D341Med (cell line): ENCODE results near the gene PITX1.

Source experiments
- DNase-seq: peaks from one replicate; pipeline ENCODE4 v3.0.0; 2012; ENCODE audit warnings: low spot score

PITX1 gene

DNA sequence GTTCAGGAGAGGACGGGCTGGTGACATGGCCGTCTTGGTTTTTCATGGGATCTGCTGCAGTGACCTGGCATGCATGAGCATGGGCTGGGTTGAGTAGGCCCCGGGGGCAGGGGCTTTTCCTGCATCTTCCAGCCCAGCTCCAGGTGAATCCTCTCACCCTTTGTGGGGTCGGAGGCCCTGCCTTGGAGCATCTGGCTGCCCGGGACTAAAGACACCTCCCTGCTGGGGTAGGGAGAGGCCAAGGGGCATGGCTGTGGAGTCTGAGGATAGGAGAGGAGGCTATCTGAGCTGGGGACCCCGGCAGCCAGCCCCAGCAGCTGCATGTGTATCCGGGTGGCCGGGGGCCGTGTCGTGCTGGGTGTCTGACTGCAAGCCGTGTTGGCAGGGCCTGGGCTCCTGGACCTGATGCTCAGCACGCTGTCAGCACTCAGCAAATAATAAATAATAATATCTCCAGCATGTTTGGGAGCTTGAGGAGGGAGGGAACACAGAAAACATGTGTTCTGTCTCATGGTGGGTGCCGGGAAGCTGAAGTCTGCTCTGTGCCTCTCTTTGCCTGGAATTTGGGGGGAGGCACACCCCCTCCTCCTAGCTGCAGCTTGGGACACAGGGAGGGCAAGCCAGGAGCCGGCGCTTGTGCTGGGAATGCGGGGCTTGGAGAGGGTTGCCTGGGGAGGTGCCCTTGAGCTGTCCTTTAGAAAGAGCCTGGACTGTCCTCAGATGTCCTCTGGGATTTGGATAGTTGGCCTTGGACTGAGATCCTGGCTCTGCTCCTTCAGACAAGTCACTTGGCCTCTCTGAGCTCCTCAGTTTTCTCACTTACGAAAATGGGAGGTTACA, 28.4 kb upstream of the PITX1 start:
- no peak for DNase-seq

DNA sequence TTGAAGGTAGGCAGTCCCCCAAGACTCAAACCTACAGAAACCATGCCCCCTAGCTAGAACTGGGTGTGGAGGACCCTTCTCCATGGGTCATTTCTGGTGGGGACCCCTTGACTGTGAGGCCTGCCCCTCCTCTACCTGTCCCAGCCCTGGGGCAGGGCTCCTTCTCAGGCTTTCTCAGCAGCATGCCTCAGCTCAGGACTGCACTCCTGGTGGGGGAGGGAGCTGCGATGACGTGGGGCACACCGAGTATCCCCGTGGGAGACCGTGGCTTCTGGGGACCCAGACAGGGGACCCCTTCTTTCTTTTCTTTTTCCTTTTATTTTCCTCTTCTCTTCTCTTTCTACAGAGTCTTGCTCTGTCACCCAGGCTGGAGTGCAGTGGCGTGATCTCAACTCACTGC, 27.0 kb upstream of the PITX1 start:
- DNase-seq: no peak

DNA sequence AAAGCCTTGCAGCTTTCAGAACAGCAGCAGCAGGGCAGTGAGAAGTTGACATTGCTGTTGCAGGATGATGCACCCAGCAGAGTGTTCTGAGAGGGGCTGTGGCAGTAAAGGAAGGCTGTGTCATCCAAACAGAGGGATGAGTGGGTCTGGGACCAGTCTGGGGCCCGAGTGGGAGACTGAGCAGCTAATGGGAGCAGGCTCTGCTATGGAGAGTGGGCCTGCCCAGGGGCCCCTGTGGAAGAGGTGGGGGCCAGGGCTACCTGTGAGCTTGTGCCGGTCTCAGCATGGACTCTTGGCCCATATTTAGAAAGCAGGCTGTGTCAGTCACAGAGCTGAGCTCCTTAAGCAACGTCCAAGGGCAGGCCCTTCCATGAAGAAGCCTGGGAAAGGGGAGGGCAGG, 26.0 kb upstream of the PITX1 start:
- no peak for DNase-seq

DNA sequence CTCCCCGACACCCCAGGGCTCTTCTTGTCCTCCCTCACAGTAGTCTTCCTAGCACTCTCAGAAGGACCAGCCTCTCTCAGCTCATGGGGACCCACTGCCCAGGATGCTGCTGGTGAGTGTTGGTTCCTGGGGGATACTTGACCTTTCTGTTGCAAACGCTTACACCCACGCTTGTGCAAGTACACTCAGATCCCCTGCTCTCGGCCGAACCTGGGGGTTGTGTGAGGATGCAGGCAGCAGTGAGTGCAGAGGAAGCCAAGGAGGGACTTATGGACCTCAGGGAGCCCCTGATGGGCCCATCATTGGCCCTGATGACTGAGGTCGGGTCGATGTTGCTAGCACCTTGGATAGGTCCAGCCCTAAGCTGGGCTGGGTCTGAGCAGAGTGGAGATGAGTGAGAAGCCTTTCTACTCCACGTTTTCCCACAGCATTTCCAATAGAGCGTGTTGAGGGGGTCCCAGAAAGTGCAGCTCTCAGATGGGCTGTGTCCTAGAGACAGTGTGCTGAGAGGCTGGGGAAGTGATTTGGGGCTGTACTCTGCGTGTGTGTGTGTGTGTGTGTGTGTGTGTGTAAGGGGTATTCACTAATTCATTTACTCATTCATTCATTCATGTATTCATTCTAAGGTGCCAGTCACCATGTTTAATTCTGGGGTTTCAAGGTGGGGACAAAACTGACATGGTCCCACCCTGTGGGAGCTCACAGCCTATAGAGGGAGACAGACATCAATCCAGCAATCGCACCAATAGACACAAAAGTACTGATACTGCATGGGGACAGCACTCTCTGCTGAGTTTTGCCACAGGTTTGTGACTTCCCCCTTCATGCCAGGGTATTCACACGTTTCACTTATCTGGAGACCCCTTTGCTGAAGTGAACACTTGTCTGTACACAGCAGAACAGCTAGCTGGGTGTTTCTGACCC, 25.2 kb upstream of the PITX1 start:
- DNase-seq: no peak

DNA sequence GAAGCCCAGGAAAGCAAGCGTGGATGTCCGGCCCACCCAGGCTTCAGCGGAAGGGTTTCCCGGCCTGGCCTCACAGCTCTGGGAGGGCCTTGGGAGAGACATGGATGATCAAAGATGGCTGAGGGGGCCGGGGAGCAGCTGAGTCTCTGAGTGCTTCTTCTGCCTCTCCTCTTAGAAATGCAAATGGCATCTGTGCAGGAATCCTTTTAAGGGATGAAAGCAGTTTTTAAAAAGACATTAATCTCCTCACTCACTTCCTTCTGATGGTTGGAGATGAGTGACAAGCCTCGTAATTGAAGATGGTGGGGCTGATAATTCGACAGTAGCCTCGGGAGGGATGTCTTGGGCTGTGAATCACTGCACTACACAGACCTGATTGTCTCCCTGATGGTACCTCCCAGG, 24.3 kb upstream of the PITX1 start:
- no peak for DNase-seq

DNA sequence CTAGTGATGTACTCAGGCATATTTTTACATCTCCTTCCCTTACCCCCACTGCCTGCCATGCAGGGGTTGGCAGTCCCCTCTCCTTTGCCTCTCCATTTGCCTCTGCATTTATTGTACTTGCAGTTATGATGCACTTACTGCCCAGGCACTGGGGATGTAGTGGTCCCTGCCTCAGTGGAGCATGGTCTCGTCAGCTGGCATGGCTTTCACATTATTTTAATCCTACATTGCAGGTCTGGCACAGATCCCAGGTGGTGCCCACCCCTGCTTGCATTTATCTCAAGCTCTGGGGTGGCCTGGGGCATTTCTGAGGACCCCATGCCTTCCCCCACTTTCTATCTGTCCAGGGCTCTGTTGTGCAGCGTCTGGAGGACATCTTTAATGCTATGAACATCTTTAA, 23.2 kb upstream of the PITX1 start:
- DNase-seq: no peak

DNA sequence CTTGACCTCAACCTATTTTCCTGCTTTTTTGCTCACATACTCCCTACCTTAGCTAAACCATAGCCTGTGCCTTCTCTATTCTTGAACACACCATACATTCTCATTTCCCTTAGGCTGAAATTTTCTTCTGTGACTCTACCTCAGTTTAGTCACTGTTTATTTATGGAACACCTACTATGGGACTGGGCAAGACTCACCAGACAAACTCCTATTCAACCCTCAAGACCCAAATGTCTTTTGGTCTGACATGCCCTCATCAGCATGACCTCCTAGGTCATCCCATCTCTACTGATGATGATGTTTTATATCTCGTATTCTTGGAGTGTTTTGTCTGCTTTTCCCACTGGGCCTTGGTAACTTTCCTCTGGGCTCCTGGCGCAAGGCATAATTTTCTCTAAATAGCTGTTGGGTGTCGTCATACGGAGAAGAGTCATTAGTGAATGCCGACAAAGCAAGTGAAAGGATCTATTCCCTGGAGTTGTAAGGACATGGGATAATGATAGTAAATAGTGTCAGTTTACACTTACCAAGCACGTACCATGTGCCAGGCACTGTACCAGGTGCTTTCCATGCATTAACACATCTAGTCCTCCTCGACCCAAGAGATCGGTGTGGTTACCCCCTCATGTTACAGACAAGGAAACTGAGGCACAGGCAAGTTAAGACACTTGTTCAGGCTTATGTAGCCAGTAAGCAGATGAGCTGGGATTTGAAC, 22.4 kb upstream of the PITX1 start:
- no peak for DNase-seq

DNA sequence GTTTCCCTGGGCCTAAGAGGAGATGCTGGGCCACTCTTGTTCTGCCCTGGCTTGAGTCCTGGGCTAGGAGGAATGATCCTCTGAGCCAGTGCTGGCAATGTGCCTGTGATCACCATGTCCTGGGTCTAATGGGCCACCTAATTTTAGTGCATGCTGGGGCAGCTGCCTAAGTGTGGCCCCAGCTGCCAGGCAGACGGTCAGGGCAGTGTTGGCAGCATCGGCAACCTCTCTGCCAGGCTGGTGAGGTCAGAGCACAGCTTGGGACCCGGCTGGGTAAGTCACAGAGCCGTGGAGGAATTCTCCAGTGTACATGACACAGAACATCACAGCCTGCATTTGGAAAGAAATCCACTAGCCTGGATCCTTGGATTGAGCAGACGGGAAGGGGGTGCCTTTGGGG, 21.4 kb upstream of the PITX1 start:
- no peak for DNase-seq

DNA sequence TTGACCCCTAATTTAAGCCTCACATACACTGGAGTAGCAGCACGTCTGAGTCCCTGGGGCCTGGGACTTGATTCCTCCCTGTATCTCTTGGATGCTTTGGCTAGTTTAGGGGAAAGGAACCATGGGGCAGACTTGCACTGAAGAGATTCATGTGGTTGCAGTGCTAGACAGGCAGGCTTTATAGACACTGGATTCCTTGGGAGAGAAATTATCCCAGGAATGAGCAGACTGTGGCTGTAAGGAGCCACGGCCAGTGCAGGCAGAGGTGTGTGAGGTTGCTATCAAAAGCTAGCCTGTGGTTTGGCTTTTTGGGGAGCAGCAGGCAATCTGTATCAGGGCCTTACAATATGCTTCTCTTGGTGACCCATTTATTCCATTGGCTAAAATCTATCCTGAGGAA, 20.5 kb upstream of the PITX1 start:
- no peak for DNase-seq

DNA sequence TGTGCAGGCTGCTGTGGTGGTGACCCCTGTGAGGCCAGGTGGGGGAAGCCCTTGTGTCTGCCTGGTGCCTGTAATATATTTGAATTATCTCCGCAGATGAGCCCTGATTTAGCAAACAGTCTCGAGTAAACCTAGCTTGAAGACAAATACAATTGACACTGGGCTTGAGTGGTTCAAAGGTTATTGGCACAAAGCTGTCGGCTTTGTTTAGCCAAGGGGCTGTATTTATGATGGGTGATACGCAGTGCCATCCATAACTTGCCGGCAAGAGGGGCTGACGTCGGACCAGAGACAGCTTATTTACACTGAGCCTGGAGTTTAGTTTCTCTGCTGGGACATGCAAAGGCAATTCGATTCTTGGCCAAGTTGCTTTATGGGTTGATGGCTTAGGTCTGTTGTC, 20.0 kb upstream of the PITX1 start:
- no peak for DNase-seq

DNA sequence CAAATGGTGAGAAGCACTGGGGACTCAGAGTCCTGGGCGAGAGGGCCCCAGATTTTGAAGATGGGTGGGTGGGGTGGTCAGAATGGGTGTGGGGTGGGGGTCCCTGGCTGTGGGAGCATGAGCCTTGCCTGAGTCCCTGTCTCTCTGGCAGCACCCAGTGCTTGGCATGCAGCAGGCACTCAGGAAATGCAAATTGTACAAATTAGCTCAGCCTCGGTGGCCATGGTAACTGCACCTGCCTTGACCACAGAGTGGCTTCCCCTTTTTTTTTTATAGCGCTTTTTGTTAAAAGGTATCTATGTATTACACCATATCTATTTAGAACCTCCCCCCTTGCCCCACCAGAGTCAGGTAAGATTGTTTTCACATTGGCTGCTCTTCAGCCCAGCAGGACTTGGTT, 19.2 kb upstream of the PITX1 start:
- DNase-seq: no peak

DNA sequence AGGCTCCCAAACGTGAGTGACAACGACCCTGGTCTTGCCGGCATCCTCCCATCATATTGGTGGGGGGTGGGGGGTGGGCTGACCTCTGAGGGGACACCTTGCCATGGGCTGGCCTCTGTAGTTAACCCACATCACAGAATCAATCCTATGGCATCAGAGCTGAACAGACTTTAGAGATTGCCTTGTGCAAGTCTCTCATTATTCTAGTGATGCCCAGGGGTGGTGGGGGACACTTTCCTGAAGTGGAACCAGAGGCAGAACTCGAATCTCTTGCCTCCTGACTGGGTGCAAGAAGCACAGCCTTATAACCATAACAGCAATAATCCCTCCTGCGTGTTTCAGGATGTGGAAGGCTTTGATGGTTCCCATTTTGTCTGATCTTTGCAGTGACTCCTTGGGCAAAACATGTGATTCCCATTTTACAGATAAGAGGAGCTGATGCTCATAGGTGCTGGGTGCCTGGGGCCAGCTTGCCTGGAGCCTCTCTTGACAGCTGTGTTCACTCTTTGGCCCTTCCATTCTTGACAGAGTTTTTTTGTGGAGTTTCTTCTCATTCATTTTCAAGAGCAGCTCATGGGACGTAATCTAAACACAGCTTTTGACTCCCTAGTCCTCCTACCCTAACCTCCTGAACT, 18.6 kb upstream of the PITX1 start:
- DNase-seq: no peak

DNA sequence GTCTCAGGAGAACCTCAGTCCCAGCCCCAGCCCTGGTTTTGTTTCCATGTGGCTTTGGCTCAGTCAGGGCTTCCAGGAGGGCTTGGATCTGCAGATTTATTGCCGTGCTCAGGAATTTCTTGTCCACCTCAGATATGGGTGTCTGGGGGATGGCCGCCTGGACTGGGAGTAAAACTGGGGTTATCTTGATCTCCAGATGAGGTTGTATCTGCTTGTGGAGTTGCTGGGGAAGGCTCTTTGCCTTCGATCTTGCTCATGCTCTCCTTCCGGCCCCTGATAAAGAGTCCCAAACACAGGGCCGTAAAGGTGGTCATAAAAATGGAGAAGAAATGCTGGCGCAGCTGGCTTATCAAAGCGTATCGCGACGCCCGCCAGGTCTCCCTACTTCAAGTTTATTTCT, 17.8 kb upstream of the PITX1 start:
- no peak for DNase-seq

DNA sequence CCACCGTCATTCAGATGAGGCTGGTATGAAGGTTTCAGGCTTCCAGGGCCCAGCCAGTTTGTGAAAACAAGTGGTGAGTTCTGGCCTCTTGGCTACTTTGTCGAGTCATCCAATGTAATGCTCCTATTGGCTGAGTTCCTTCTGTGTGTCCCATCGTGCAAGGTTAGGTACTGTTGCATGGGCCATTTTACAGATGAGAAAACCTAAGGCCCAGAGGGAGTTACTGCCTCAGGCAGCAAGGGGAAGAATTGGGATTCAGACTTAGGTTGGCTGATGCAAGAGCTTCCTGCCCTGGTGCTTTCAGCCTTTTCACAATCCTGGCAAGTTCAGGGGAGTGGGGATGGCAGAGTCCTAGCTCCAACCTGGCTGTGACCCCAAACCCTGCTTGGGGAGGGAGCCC, 17.4 kb upstream of the PITX1 start:
- DNase-seq: no peak

DNA sequence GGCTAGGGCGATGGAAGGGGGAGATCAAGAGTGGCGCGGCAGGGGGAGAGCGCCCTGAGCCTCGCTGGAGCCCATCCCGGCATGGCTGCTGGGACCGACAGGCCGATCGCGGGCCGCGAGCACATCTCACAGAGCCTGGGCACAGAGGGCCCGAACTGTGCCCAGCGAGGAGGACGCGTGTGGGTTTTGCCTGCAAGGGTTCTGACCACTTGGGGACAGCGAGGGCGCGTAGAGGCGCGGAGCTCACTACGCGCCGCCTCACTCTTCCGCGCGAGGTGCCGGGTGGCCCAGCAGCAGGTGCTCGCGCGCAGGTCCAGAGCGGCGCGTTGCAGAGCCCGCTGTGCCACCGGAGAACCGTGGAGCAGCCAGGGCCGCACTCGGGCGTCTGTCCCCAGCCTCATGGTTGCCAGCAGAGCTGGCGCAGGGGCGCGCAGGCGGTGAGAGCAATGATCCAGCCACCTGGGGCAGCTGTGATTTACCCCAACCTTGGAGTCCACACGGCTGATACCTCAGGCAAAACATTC, 16.3 kb upstream of the PITX1 start:
- no peak for DNase-seq

DNA sequence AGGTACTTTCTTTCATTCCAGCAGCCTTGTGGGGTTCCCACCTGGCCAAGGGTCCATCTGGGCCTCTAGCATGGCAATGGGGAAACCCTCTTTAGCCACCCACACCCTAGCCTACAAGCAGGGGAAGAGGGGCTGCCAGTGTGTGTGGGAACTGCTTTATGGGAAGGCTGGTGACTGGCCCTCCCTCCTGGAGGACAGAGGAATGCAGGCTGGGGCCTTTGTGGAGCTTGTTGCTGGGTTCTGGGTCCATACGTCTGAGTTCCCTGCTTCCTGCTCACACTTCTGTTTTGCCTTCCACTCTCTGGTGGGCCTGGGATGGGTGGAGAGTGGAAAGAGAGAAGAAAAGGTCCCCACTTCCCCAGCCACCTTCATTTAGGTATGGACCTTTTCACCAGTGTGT, 14.9 kb upstream of the PITX1 start:
- no peak for DNase-seq

DNA sequence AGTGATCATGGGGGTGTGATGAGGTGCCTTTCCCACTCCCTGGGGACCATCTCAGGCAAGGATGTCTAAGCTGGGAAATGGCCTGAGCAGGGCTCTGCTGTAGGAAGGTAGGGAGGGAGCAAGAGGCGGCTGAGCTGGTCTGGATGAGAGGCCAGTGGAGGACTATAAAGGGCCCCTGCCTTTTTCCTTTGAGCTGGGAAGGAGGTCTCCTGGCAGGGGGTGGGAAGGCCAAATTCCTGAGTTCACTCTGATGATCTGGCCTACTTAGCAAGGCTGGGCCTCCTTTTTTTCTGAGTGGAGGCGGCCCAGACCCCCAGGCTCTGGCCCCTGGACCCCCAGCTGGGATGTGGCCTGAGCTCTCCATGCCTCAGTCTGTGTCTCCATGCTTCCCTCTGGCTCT, 14.3 kb upstream of the PITX1 start:
- DNase-seq: no peak

DNA sequence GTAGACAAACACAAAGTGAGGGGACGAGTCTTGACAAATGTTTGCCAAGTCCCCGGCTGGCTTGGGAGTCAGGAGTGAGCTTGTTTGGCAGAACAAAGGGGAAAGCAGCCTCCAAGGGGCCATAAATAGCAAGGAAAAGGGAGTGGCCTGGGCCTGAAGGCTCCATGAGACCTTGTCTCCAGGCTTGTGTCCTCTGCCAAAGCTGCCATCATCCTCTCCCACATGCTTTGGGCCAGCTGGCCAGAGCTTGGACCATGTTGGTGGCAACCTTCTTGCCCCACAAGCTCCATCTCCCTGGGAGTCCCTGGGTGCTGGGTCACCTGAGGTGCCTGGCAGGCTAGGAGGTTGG, 13.3 kb upstream of the PITX1 start:
- DNase-seq: no peak

DNA sequence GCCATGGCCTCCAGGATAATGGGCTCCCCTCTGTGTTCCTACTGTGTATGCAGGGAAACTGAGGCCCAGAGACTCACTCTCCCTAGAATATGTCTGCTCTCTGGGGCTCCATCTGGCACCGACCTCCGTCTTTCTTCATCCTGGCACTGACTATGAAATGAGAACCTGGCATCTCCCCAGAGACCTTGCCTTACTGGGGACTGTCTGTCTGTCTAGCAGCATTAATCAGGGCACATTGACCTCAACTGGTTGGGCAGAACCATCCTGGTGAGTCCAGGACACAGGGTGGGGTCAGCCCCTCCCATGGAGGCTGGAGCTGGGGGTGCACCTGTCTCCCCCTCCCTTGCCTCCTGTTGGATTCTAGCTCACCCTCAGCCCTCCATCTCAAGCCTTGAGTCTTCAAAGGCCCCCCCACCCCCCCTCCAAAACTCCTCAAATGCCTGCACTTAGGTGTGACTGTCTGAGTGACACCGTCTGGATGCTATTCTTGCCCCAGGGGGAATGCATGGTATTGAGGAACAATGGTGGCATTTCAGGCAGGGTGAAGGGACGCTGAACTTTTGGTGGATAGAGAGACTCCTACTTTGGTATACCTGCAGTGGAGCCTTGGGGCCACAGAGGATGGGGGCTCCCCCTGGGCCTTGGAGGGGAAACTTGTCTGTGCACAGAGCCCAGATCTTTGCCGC, 12.8 kb upstream of the PITX1 start:
- DNase-seq: no peak

DNA sequence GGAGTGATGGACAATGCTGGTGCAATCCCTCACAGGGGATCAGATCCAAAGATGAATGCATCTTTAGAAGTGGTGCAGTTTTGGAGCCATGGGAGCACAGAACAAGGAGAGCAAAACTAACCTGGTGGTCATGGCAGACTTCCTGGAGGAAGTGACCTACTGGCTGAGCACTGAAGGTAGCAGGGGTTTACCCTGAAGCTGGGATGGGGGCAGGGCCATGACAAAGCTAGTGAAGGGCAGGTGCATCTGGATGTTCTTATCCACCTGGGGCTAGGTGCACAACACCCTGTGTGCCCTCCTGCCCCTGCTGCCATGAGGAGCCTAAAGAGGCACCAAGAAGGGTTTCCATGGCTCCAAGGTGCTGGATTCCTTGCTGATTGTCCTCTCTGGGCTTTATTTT, 11.5 kb upstream of the PITX1 start:
- DNase-seq: no peak

DNA sequence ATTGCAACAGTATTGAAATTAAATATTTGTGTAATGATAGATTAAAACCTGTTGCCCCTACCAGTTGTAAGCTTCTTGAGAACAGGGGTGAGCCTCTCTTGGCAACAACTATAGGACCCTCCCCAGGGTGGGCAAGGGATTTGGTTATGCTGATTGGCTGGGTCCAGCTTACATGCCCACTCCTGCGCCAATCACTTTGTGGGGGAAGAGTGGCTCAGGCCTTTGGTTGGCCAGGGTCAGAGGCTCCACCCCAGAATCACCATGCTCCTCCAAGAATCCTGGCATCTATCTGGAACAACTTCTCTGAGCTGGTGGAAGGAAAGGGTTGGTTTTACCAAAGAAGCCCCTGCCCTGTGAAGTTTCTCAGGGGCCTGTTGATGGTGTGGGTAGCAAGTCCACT, 8.6 kb upstream of the PITX1 start:
- no peak for DNase-seq

DNA sequence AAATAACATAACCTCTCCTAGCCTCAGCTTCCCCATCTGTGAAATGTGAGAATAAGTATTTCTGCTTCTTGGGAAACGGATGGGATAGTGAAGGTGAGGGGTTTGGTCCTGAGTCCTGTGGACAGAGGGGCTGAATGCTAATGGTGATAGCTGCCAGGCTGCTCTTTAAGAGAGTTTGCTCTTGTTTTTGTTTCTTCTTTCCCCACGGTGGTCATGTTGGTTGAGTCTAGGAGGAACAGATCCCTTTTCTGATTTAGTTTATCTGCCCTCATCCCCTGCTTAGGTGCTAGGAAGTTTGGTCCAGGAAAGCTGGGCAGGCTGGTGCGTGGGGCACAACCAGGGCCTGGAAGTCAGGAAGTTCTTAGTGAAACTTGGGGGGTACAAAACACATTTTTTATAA, 7.7 kb upstream of the PITX1 start:
- no peak for DNase-seq
